Midbrain (tissue), 1 donor: Measurements from ENCODE around the gene VAMP1.
"Not testable (repeated sequence)": the region's sequence is repeated elsewhere in the genome, so short reads cannot be mapped to it uniquely, and the experiment has no call there.

Source experiments
- DNase-seq: peaks from one replicate; lab custom pipeline; 2025; lab: John Stamatoyannopoulos, UW

Gene VAMP1

DNA sequence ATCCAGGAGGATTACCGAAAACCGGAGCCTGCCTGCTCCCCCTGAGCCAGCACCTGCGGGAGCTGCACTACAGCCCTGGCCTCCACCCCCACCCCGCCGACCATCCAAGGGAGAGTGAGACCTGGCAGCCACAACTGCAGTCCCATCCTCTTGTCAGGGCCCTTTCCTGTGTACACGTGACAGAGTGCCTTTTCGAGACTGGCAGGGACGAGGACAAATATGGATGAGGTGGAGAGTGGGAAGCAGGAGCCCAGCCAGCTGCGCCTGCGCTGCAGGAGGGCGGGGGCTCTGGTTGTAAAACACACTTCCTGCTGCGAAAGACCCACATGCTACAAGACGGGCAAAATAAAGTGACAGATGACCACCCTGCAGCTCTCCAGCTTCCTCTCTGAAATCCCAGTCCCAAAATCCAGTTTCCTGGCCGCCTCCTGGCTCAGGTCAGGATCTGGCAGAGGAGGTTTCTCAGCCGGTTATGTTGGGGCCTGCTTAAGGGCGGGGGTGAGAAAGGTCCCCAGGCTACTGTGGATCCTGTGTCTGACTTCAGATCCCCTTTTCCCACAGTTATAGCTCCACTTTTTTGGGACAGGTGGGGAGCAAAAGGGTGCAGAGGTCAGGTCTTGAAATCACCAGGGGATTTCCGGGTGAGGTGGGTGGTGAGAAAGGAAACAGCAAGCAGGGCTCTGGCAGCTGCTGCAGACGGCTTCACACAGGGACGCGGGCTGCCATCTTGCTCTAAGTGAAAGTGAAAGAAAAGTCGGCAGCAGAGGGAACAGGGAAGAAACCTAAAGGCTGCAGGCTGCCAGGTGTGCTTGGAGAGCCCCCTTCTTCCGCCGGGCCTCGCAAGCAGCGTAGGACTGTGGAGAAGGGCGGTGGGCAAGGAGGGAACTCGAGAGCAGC is 18.9 kb downstream of the VAMP1 start, which contains the start of gene TAPBPL:
Gene TAPBPL (plus strand): TSS at position 695 of the 897 bp plus-strand sequence. CDS start 207 bp downstream, outside the sequence.
- DNase-seq: peak; percentile 90

GRCh38 chr12:6450869-6451347 is 19.6 kb downstream of the VAMP1 start:
- DNase-seq: peak; percentile 28

DNA sequence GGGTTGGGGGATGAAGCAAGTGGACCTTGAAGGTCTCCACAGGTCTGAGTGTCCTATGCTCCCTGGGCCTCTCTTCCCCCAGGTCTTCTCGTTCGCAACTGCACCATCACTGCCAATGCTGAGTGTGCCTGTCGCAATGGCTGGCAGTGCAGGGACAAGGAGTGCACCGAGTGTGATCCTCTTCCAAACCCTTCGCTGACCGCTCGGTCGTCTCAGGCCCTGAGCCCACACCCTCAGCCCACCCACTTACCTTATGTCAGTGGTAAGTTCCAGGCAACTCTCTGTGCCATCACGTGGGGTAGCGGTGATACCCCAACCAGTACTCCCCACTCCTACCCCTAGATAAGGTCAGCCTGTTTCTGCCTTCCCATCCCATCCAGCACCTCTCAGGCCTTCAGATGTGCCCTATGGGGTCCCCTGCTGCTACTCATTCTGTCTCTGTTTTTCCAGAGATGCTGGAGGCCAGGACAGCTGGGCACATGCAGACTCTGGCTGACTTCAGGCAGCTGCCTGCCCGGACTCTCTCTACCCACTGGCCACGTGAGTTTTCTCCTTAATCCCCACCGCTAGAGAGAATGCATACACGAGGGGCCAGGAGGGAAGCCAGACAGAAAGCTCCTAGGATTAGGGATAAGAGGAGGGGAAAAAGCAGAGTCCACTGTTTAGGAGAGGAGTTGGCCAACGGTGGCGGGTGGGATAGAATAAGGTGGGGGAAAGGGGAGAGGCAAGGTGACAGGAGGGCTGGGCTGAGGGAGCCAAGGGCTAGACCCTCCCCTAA is 20.2 kb downstream of the VAMP1 start:
- peak; percentile 11 for DNase-seq

GRCh38 chr12:6444704-6445688 is 25.5 kb downstream of the VAMP1 start, which contains the start of gene CD27:
Gene CD27, plus strand, starts transcription at chr12:6444955. Its CDS starts 141 bp downstream, at chr12:6445096.
- DNase-seq: no peak

DNA sequence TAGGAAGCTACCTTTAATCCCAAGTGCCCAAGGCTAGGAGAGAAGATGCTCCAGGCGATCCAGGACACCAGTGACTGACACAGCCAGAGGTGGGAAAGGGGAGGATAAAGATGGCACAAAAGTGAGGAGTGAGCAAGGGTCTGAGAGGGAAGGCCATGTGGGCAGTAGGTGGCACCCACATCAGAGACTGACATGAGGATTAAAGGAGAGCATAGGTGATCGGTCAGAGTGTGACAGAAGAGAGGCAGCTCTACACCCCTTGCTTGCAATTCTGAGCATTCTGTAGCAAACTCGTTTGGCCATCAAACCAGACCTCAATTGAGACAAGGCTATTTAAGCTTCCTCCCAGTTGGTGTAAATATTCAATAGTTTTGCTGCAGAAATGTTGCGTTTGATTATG is 26.4 kb downstream of the VAMP1 start:
- no peak for DNase-seq

GRCh38 chr12:6443361-6443983 is 27.0 kb downstream of the VAMP1 start:
- DNase-seq: no peak

DNA sequence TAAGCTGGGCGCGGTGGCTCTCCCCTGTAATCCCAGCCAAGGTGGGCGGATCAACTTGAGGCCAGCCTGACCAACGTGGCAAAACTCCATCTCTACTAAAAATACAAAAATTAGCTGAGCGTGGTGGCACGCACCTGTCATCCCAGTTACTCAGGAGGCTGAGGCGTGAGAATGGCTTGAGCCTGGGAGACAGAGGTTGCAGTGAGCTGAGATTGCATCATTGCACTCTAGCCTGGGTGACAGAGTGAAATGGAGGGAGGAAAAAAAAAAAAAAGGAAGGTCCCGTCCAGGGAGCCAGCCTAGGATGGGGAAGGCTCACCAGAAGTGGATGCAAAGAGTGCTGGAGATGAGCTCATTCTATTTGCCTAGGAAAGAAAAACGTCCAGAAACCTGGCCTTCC is 27.6 kb downstream of the VAMP1 start:
- no peak for DNase-seq

- DNase-seq: no peak
Observed at GRCh38 chr12:6440391-6440790, 30.1 kb downstream of the VAMP1 start.

GRCh38 chr12:6438345-6438744 is 32.1 kb downstream of the VAMP1 start:
- DNase-seq: no peak

GRCh38 chr12:6437586-6437985 is 32.9 kb downstream of the VAMP1 start:
- no peak for DNase-seq

GRCh38 chr12:6435961-6436715 is 34.3 kb downstream of the VAMP1 start:
- DNase-seq: no peak

- DNase-seq: no peak
Observed at GRCh38 chr12:6434205-6435140, 36.0 kb downstream of the VAMP1 start.

- no peak for DNase-seq
Observed at GRCh38 chr12:6432991-6433390, 37.5 kb downstream of the VAMP1 start.

DNA sequence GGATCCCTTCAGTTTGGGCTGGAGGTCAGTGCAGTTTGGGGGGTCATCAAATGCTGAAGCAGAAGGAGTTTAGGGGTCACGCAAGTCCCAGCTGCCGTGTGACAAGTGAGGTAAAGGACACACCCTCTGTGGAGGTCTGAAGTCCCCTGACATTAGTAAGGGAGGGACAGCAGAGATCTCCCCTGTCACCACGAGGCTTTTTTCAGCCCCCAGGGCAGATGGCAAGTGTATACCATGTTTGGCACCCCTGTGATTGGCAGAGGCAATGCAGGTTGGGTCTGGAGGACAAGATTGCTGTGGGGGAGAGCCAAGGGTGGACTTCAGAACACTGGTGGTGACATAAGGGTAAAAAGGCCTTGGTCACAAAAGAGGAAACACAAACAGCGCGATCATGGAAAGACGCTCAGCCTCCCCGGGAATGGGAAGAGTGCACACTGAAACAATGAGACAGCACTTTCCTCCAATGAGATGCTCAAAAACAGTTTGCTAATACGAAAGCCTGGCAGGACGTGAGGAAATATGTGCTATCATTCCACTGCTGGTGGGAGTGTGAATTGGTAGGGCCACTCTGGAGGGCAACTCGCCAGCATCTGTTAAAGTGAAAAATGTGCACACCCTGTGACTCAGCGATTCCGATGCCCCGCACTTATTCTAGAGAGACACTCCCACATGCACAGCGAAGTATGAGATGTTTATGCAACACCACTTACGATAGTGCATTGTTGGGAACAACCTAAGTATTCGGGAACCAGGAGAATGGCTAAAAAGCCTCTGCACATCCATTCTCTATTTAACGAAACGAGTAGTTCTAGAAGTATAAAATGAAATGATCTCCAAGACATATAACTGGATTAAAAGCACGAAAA is 40.1 kb downstream of the VAMP1 start:
- DNase-seq: peak; percentile 20

- DNase-seq: no peak
Observed at GRCh38 chr12:6428326-6428725, 42.2 kb downstream of the VAMP1 start.

DNA sequence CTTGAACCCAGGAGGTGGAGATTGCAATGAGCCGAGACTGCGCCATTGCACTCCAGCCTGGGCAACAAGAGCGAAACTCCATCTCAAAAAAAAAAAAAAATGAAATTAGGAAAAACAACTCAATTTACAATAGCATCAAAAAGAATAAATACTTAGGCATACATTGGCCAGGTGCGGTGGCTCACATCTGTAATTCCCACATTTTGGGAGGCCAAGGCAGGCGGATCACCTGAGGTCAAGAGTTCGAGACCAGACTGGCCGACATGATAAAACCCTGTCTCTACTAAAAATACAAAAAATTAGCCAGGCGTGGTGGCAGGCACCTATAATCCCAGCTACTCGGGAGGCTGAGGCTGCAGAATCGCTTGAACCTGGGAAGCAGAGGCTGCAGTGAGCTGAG is 42.7 kb downstream of the VAMP1 start:
- not testable (repeated sequence) for DNase-seq

DNA sequence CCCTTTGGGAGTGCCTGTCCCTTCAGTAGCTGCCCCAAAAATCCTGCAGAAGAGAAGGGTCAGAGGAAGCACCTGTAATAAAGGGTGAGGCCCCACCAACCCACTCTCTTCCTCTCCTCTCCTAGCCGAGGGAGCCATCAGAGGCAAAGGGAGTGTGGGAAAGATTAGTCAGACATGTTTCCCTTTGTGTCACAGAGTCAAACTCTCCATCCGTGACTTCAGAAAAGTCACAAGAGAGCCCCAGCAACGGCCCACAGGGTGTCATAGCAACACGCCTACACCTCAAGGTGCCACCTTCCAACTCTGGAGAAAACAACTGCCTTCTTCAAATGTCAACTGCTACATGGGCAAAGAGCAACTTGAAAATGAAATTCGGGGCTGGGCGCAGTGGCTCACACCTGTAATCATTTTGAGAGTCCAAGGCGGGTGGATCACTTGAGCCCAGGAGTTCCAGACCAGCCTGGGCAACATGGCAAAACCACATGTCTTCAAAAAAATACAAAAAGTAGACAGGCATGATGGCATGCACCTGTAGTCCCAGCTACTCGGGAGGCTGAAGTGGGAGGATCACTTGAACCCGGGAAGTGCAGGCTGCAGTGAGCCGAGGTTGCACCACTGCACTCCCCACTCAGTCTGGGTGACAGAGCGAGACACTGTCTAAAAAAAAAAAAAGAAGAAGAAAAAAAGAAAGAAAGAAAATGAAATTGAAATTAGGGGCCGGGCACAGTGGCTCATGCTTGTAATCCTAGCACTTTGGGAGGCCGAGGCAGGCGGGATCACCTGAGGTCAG is 43.4 kb downstream of the VAMP1 start:
- DNase-seq: no peak
